Activated naive CD4-positive, alpha-beta T cell treated with Interleukin-2 at 50 U/mL for 16 hours (primary cell): ENCODE data around the gene ADAM33.

Experiments used
- DNase-seq: peaks from one replicate; pipeline ENCODE4 v3.0.0-alpha.2; 2020

ADAM33 gene

GRCh38 chr20:3686867-3687321 lies 5.1 kb upstream of the ADAM33 start:
- DNase-seq, result no peak

GRCh38 chr20:3686421-3686820 lies 4.6 kb upstream of the ADAM33 start:
- no peak for DNase-seq

- no peak for DNase-seq
These were observed 3.5 kb upstream of the ADAM33 start for GRCh38 chr20:3685341-3685740.

GRCh38 chr20:3681352-3681930 lies 369 bp downstream of the ADAM33 start:
- no peak for DNase-seq

GRCh38 chr20:3680701-3681351 lies 984 bp downstream of the ADAM33 start:
- DNase-seq, result no peak

- DNase-seq, result no peak
These were observed 1.8 kb downstream of the ADAM33 start for GRCh38 chr20:3679749-3680700.

GRCh38 chr20:3678856-3679720 lies 2.7 kb downstream of the ADAM33 start:
- no peak for DNase-seq

- no peak for DNase-seq
These were observed 3.6 kb downstream of the ADAM33 start for GRCh38 chr20:3678198-3678597.

GRCh38 chr20:3677733-3678132 lies 4.1 kb downstream of the ADAM33 start:
- no peak for DNase-seq

GRCh38 chr20:3674995-3675900 lies 6.6 kb downstream of the ADAM33 start:
- DNase-seq, result no peak

GRCh38 chr20:3674447-3674846 lies 7.4 kb downstream of the ADAM33 start:
- no peak for DNase-seq

- DNase-seq, result no peak
These were observed 8.4 kb downstream of the ADAM33 start for GRCh38 chr20:3673221-3674070.

GRCh38 chr20:3672547-3673171 lies 9.2 kb downstream of the ADAM33 start:
- DNase-seq, result peak; percentile 4

- no peak for DNase-seq
These were observed 9.7 kb downstream of the ADAM33 start for GRCh38 chr20:3671986-3672546.

- no peak for DNase-seq
These were observed 10.9 kb downstream of the ADAM33 start for GRCh38 chr20:3670945-3671344.

- no peak for DNase-seq
These were observed 11.3 kb downstream of the ADAM33 start for GRCh38 chr20:3670511-3670910.

GRCh38 chr20:3669710-3670367 lies 12.0 kb downstream of the ADAM33 start:
- no peak for DNase-seq

- no peak for DNase-seq
These were observed 14.3 kb downstream of the ADAM33 start for GRCh38 chr20:3667434-3668037.

- no peak for DNase-seq
These were observed 18.0 kb downstream of the ADAM33 start for GRCh38 chr20:3663858-3664257.
